ENCODE data around the gene CRY2.

DNA sequence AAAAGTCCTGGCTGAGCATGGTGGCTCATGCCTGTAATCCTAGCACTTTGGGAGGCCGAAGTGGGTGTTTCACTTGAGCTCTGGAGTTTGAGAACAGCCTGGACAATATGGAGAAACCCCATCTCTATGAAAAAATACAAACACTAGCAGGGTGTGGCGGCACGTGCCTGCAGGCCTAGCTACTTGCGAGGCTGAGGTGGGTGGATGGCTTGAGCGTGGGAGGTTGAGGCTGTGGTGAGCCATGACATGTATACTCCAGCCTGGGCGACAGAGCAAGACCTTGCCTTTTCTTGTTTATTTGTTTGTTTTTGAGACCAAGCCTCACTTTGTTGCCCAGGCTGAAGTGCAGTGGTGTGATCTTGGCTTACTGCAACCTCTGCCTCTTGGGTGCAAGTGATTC, 8.1 kb upstream of the CRY2 start:
- TF ChIP-seq, protein P1, sequence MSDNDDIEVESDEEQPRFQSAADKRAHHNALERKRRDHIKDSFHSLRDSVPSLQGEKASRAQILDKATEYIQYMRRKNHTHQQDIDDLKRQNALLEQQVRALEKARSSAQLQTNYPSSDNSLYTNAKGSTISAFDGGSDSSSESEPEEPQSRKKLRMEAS (IDR thresholded peaks at IDR 0.05; ENCODE audit: low read depth) = no peak
- TF ChIP-seq, protein P2, sequence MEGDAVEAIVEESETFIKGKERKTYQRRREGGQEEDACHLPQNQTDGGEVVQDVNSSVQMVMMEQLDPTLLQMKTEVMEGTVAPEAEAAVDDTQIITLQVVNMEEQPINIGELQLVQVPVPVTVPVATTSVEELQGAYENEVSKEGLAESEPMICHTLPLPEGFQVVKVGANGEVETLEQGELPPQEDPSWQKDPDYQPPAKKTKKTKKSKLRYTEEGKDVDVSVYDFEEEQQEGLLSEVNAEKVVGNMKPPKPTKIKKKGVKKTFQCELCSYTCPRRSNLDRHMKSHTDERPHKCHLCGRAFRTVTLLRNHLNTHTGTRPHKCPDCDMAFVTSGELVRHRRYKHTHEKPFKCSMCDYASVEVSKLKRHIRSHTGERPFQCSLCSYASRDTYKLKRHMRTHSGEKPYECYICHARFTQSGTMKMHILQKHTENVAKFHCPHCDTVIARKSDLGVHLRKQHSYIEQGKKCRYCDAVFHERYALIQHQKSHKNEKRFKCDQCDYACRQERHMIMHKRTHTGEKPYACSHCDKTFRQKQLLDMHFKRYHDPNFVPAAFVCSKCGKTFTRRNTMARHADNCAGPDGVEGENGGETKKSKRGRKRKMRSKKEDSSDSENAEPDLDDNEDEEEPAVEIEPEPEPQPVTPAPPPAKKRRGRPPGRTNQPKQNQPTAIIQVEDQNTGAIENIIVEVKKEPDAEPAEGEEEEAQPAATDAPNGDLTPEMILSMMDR (IDR thresholded peaks at IDR 0.05) = no peak
